ENCODE measurements around the gene AVPI1. TPM values are rescaled to one million over a fixed set of nuclear protein-coding genes. Genes with fewer than 3 reads are reported as not detected.
"Not testable (repeated sequence)": the region's sequence is repeated elsewhere in the genome, so short reads cannot be mapped to it uniquely, and the experiment has no call there.

AVPI1 gene
- total RNA-seq, 2 experiments from 2014 or later: 10.7 to 11.6 TPM

GRCh38 chr10:97640174-97640867 lies 46.7 kb downstream of the AVPI1 start, which contains the start of gene PI4K2A:
Gene PI4K2A, plus strand, starts transcription at chr10:97640671. Its CDS starts 72 bp downstream, at chr10:97640743.
- ChIA-PET CTCF (interaction anchor here (0.6 kb wide), 1 partner anchor 567 kb away, joined by 4 read pairs; no protein-coding TSS in a partner anchor), POLR2A (interaction anchor here (1.0 to 1.9 kb wide), 2 partner anchors 46 to 97 kb away, joined by 7 to 12 read pairs; partner anchors contain the start of genes AVPI1 and ZFYVE27)
- ATAC-seq (ENCODE audit: poor library complexity): peak; percentile 97
- Histone ChIP-seq H3K4me1 (ENCODE audit: insufficient read depth, low read length) (peaks cover 15% of the 10 kb centered on the region), H3K9me3 (ENCODE audit: control insufficient read depth in 1 of 2, insufficient read depth in 1 of 2, low read length in 2 of 2) (no peaks in the 10 kb centered on the region), H3K27me3 (ENCODE audit: control insufficient read depth in 1 of 2, insufficient read depth in 2 of 2, low read length in 2 of 2) (no peaks in the 10 kb centered on the region), H3K4me3 (ENCODE audit: low read length) (peak within 1 kb of the TSS; percentile 65), H3K27ac (ENCODE audit: low read depth in 1 of 2, low read length in 2 of 2) (no peak within 1 kb of the TSS), H3K36me3 (ENCODE audit: insufficient read depth, low read length) (peaks cover 7% of the 10 kb centered on the region)
- peaks cover 19% of the 10 kb centered on the region for H3K36me3 Mint-ChIP-seq (ENCODE audit: low read depth)
- no peaks in the 10 kb centered on the region for H3K9me3 Mint-ChIP-seq
- peaks cover 26% of the 10 kb centered on the region for H3K4me1 Mint-ChIP-seq (ENCODE audit: low read depth)
- intact Hi-C loops (cut with DNase I, micrococcal nuclease): loop anchor here (1.0 to 10.0 kb wide), 3 partner anchors 142 to 1946 kb away; partner anchors contain the start of genes MMS19 (in 1 of the 2), TCTN3 (in 1 of the 2) and UBTD1 (in 1 of the 2)
- peak within 1 kb of the TSS; percentile 98 for H3K4me3 Mint-ChIP-seq
- peak within 1 kb of the TSS; percentile 88 for H3K27ac Mint-ChIP-seq
- TF ChIP-seq, protein P1, sequence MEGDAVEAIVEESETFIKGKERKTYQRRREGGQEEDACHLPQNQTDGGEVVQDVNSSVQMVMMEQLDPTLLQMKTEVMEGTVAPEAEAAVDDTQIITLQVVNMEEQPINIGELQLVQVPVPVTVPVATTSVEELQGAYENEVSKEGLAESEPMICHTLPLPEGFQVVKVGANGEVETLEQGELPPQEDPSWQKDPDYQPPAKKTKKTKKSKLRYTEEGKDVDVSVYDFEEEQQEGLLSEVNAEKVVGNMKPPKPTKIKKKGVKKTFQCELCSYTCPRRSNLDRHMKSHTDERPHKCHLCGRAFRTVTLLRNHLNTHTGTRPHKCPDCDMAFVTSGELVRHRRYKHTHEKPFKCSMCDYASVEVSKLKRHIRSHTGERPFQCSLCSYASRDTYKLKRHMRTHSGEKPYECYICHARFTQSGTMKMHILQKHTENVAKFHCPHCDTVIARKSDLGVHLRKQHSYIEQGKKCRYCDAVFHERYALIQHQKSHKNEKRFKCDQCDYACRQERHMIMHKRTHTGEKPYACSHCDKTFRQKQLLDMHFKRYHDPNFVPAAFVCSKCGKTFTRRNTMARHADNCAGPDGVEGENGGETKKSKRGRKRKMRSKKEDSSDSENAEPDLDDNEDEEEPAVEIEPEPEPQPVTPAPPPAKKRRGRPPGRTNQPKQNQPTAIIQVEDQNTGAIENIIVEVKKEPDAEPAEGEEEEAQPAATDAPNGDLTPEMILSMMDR (IDR thresholded peaks at IDR 0.05): no peak
- peak; percentile 96 to 100 (median 98) for DNase-seq
- no peaks in the 10 kb centered on the region for H3K27me3 Mint-ChIP-seq

DNA sequence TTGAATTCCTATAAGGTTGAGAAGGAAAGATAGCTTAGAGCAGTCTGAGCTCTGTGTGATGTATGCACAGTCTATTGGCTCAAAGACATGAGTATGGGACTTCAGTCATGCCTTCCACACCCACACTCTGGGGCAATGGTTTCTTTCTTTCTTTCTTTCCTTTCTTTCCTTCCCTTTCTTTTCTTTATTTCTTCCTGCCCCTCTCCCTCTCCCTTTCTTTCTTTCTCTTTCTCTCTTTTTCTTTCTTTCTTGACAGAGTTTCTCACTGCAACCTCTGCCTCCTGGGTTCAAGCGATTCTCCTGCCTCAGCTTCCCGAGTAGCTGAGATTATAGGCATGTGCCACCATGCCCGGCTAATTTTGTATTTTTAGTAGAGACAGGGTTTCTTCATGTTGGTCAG lies 48.0 kb downstream of the AVPI1 start:
- H3K4me3 Mint-ChIP-seq: peak overlapping the region; percentile 25
- H3K9me3 Mint-ChIP-seq; H3K36me3 ChIP-seq (ENCODE audit: insufficient read depth, low read length); H3K27me3 Mint-ChIP-seq; POLR2A ChIA-PET; ATAC-seq (ENCODE audit: poor library complexity); DNase-seq; H3K27ac ChIP-seq (ENCODE audit: low read depth in 1 of 2, low read length in 2 of 2); H3K4me3 ChIP-seq (ENCODE audit: low read length); H3K27me3 ChIP-seq (ENCODE audit: control insufficient read depth in 1 of 2, insufficient read depth in 2 of 2, low read length in 2 of 2); CTCF ChIA-PET; H3K36me3 Mint-ChIP-seq (ENCODE audit: low read depth); H3K27ac Mint-ChIP-seq; H3K9me3 ChIP-seq (ENCODE audit: control insufficient read depth in 1 of 2, insufficient read depth in 1 of 2, low read length in 2 of 2): not testable (repeated sequence)
- H3K4me1 ChIP-seq (ENCODE audit: insufficient read depth, low read length): peaks cover 16% of the 10 kb centered on the region
- peaks cover 26% of the 10 kb centered on the region for H3K4me1 Mint-ChIP-seq (ENCODE audit: low read depth)
- intact Hi-C loops (cut with DNase I, micrococcal nuclease): loop anchor here in 1 of 2 experiments (5.0 to 10.0 kb wide), 3 partner anchors 237 to 1054 kb away; partner anchors contain the start of genes RRP12 and TM9SF3

GRCh38 chr10:97635577-97635976 lies 51.5 kb downstream of the AVPI1 start:
- DNase-seq (no peak), ATAC-seq (ENCODE audit: poor library complexity) (no peak)
- H3K4me1 ChIP-seq (ENCODE audit: insufficient read depth, low read length): peaks cover 21% of the 10 kb centered on the region
- no peak overlapping the region for H3K4me3 ChIP-seq (ENCODE audit: low read length)
- TF ChIP-seq, protein P1 (IDR thresholded peaks at IDR 0.05): no peak
- Mint-ChIP-seq H3K27me3 (no peaks in the 10 kb centered on the region), H3K36me3 (ENCODE audit: low read depth) (peaks cover 10% of the 10 kb centered on the region), H3K4me3 (no peak overlapping the region), H3K27ac (no peak overlapping the region), H3K9me3 (no peaks in the 10 kb centered on the region), H3K4me1 (ENCODE audit: low read depth) (peaks cover 22% of the 10 kb centered on the region)
- no peak overlapping the region for H3K27ac ChIP-seq (ENCODE audit: low read depth in 1 of 2, low read length in 2 of 2)
- CTCF ChIA-PET: no interaction called here
- H3K27me3 ChIP-seq (ENCODE audit: control insufficient read depth in 1 of 2, insufficient read depth in 2 of 2, low read length in 2 of 2): no peaks in the 10 kb centered on the region
- no peaks in the 10 kb centered on the region for H3K36me3 ChIP-seq (ENCODE audit: insufficient read depth, low read length)
- POLR2A ChIA-PET: no interaction called here
- H3K9me3 ChIP-seq (ENCODE audit: control insufficient read depth in 1 of 2, insufficient read depth in 1 of 2, low read length in 2 of 2): peaks cover 0 to 3% of the 10 kb centered on the region in 2 experiments
- intact Hi-C loops (cut with DNase I, micrococcal nuclease): loop anchor here in 1 of 2 experiments (5.0 to 10.0 kb wide), 3 partner anchors 233 to 1051 kb away; partner anchors contain the start of genes RRP12 and TM9SF3

Data from CD4-positive, alpha-beta T cell (primary cell).